HepG2 (cell line): Measurements from ENCODE around the gene AGT.

Experiments
- ARID2 ChIP-seq: sonication (generic); formaldehyde crosslinking; IDR thresholded peaks from 2 replicates; pipeline ENCODE4 v1.8.1; 2022; ENCODE audit warnings: mild to moderate bottlenecking, missing genetic modification reagents, borderline replicate concordance
- CREB1 ChIP-seq, 2 experiments: fragments of 450-650 bp in 1 of 2; IDR thresholded peaks; 2 replicates each; pipeline ENCODE4 v1.6.1; 2016 to 2017; ENCODE audit warnings: control low read depth in 1 of 2, mild to moderate bottlenecking in 1 of 2, missing compliant biosample characterization in 1 of 2, missing genetic modification characterization in 1 of 2
- ETV6 ChIP-seq: sonication (generic); formaldehyde crosslinking; conservative IDR thresholded peaks from 2 replicates; pipeline ENCODE4 v1.4.0; 2020; ENCODE audit warnings: missing genetic modification reagents
- EZH2 ChIP-seq: conservative IDR thresholded peaks from 2 replicates; pipeline ENCODE4 v1.6.1; 2012; ENCODE audit warnings: mild to moderate bottlenecking, low read depth, low read length, moderate library complexity
- MZF1 ChIP-seq: sonication (generic); formaldehyde crosslinking; IDR thresholded peaks from 2 replicates; pipeline ENCODE4 v1.8.1; 2023; ENCODE audit warnings: mild to moderate bottlenecking, missing genetic modification reagents, borderline replicate concordance
- NFE2L1 ChIP-seq: sonication (generic); formaldehyde crosslinking; IDR thresholded peaks from 2 replicates; pipeline ENCODE4 v1.4.0; 2020; ENCODE audit warnings: missing genetic modification reagents, mild to moderate bottlenecking, borderline replicate concordance
- POLR2A ChIP-seq, 2 experiments: IDR thresholded peaks; 2 replicates each; pipeline ENCODE4 v1.6.1; 2011; ENCODE audit warnings: low read depth in 2 of 2, low read length in 2 of 2, mild to moderate bottlenecking in 1 of 2, moderate library complexity in 1 of 2; ENCODE audit not compliant: insufficient read depth in 1 of 2
- RAD21 ChIP-seq: fragments of 450-650 bp; formaldehyde crosslinking; IDR thresholded peaks from 2 replicates; pipeline ENCODE4 v1.5.0; 2020; ENCODE audit warnings: mild to moderate bottlenecking
- SMC3 ChIP-seq: IDR thresholded peaks from 2 replicates; pipeline ENCODE4 v1.6.1; 2011; ENCODE audit warnings: low read length, improper control_type of control experiment
- SP2 ChIP-seq: sonication (generic); formaldehyde crosslinking; IDR thresholded peaks from 2 replicates; pipeline ENCODE4 v1.5.1; 2020; ENCODE audit warnings: mild to moderate bottlenecking, missing genetic modification reagents
- ZNF552 ChIP-seq: sonication (generic); formaldehyde crosslinking; IDR thresholded peaks from 2 replicates; pipeline ENCODE4 v1.9.0; 2022; ENCODE audit warnings: missing genetic modification reagents, mild to moderate bottlenecking, borderline replicate concordance
- ZNF616 ChIP-seq: sonication (generic); formaldehyde crosslinking; IDR thresholded peaks from 2 replicates; pipeline ENCODE4 v1.5.0; 2020; ENCODE audit warnings: low read depth, mild to moderate bottlenecking, missing genetic modification reagents
- ZNF777 ChIP-seq: sonication (generic); formaldehyde crosslinking; IDR thresholded peaks from 2 replicates; pipeline ENCODE4 v1.4.0; 2020; ENCODE audit warnings: missing genetic modification reagents
- TF ChIP-seq, protein P1 (sequence below): sonication (generic); formaldehyde crosslinking; IDR thresholded peaks from 2 replicates; pipeline ENCODE4 v1.5.0; 2020; ENCODE audit warnings: mild to moderate bottlenecking, missing genetic modification reagents, moderate library complexity

DNA sequence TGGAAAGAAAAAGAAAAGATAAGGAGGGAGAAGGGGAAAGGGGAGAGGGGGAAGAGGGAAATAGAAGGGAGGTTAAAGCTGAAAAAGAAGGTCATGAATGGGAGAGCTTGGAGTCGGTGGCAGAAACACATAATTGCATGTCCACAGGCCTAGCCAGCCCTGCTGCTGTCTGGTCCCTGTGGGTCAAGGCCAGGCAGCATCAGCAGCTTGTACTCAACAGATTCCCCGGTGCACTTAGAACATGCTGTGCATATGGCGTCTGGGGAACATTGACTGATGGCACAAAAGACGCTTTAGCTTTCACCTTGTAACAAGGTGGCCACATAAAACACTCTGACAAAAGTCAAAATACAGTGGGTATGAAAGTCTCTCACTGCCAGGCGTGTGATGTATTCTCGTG, 45.7 kb downstream of the AGT start:
- no peak for TF ChIP-seq MZF1 (CRISPR knock-in tag)
- no peak for TF ChIP-seq ARID2 (CRISPR knock-in tag)
- no peak for TF ChIP-seq RAD21 (CRISPR knock-in tag)
- no peak for TF ChIP-seq ZNF777
- no peak for TF ChIP-seq ETV6 (CRISPR knock-in tag)
- TF ChIP-seq EZH2, result no peak
- no peak for TF ChIP-seq ZNF616 (CRISPR knock-in tag)
- no peak for TF ChIP-seq NFE2L1 (CRISPR knock-in tag)
- no peak for TF ChIP-seq SMC3
- no peak for TF ChIP-seq POLR2A (IDR thresholded peaks at IDR 0.05; ENCODE audit: insufficient read depth in 1 of 2, low read depth in 2 of 2, low read length in 2 of 2)
- TF ChIP-seq ZNF552 (CRISPR knock-in tag), result no peak
- no peak for TF ChIP-seq CREB1 (IDR thresholded peaks at IDR 0.05)
- TF ChIP-seq CREB1 (CRISPR knock-in tag; IDR thresholded peaks at IDR 0.05), result no peak
- TF ChIP-seq, protein P1, sequence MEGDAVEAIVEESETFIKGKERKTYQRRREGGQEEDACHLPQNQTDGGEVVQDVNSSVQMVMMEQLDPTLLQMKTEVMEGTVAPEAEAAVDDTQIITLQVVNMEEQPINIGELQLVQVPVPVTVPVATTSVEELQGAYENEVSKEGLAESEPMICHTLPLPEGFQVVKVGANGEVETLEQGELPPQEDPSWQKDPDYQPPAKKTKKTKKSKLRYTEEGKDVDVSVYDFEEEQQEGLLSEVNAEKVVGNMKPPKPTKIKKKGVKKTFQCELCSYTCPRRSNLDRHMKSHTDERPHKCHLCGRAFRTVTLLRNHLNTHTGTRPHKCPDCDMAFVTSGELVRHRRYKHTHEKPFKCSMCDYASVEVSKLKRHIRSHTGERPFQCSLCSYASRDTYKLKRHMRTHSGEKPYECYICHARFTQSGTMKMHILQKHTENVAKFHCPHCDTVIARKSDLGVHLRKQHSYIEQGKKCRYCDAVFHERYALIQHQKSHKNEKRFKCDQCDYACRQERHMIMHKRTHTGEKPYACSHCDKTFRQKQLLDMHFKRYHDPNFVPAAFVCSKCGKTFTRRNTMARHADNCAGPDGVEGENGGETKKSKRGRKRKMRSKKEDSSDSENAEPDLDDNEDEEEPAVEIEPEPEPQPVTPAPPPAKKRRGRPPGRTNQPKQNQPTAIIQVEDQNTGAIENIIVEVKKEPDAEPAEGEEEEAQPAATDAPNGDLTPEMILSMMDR (CRISPR knock-in tag), result no peak
- TF ChIP-seq SP2, result no peak
